ENCODE data around the gene PINLYP. TPM values are rescaled to one million over a fixed set of nuclear protein-coding genes. Genes with fewer than 3 reads are reported as not detected.
"Not testable (repeated sequence)": the region's sequence is repeated elsewhere in the genome, so short reads cannot be mapped to it uniquely, and the experiment has no call there.

Gene PINLYP
- total RNA-seq, 1 experiment from 2014 or later = 1.3 TPM

GRCh38 chr19:43540381-43540780 lies 35.2 kb upstream of the PINLYP start:
- Histone ChIP-seq H3K4me1 (replicated peaks) (no peaks in the 10 kb centered on the region), H3K27ac (no peak overlapping the region), H3K36me3 (peaks cover 74% of the 10 kb centered on the region), H3K9me3 (replicated peaks) (no peaks in the 10 kb centered on the region), H3K4me3 (no peak overlapping the region), H3K27me3 (replicated peaks) (no peaks in the 10 kb centered on the region)
- DNase-seq (ENCODE audit: low read depth in 1 of 2, low spot score in 2 of 2) = no peak

DNA sequence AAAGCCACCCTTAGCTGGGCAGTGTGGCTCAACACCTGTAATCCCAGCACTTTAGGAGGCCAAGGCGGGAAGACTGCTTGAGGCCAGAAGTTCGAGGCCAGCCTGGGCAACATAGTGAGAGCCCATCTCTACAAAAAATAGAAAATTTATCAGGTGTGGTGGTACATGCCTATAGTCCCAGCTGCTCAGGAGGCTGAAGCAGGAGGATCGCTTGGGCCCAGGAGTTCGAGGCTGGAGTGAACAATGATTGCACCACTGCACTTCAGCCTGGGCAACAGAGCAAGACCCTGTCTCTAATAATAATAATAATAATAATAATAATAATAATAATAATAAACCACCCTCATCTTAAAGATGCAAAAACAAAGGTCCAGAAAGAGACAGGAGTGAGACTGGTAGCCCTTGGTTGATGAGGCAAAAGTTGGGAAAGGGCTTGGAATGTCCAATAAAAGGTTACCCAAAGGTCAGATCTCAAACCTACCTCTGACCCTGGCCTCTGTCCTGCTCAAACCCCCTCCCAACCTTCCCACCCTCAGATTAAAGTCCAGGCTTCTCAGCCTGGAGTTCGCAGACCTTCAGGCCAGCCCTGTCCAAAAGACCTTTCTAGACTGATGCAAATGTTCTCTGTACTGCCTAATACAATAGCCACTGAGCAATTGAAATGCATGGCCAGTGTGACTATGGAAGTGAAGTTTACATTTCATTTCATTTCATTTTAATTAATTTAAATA lies 33.5 kb upstream of the PINLYP start:
- no peak for DNase-seq (ENCODE audit: low read depth in 1 of 2, low spot score in 2 of 2)
- no peaks in the 10 kb centered on the region for H3K27me3 ChIP-seq (replicated peaks)
- peaks cover 72% of the 10 kb centered on the region for H3K36me3 ChIP-seq
- H3K9me3 ChIP-seq (replicated peaks) = no peaks in the 10 kb centered on the region
- no peaks in the 10 kb centered on the region for H3K4me1 ChIP-seq (replicated peaks)
- H3K27ac ChIP-seq = no peak overlapping the region
- no peak overlapping the region for H3K4me3 ChIP-seq

DNA sequence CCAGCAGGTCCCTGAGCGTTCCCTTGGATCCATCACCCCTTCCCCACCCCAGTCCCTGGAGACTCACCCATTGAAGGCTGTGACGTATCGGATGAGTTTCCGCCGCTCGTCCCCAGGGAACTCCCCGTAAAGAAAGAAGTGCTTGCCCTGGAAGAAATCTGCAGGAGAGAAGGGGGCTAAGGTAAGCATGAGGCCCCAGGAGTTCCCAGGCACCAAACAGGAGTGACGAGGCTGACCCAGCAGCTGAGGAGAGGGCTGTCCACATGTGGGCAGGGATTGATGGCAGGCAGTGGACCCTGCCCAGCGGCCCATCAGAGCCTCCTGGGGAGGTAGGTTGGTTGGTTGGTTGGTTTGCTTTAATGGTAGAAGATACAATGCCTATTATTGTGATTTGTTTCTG lies 31.5 kb upstream of the PINLYP start:
- DNase-seq (ENCODE audit: low read depth in 1 of 2, low spot score in 2 of 2) = no peak
- H3K9me3 ChIP-seq (replicated peaks) = no peaks in the 10 kb centered on the region
- H3K4me3 ChIP-seq = no peak overlapping the region
- no peaks in the 10 kb centered on the region for H3K27me3 ChIP-seq (replicated peaks)
- H3K4me1 ChIP-seq (replicated peaks) = no peaks in the 10 kb centered on the region
- peaks cover 61% of the 10 kb centered on the region for H3K36me3 ChIP-seq
- H3K27ac ChIP-seq = no peak overlapping the region

GRCh38 chr19:43545276-43545675 lies 30.3 kb upstream of the PINLYP start:
- H3K4me3 ChIP-seq = no peak overlapping the region

GRCh38 chr19:43545981-43546380 lies 29.6 kb upstream of the PINLYP start:
- no peak overlapping the region for H3K4me3 ChIP-seq
- peaks cover 51% of the 10 kb centered on the region for H3K36me3 ChIP-seq
- no peaks in the 10 kb centered on the region for H3K4me1 ChIP-seq (replicated peaks)
- no peak for DNase-seq (ENCODE audit: low read depth in 1 of 2, low spot score in 2 of 2)
- H3K9me3 ChIP-seq (replicated peaks) = no peaks in the 10 kb centered on the region
- H3K27me3 ChIP-seq (replicated peaks) = no peaks in the 10 kb centered on the region
- no peak overlapping the region for H3K27ac ChIP-seq

More at GRCh38 chr19:43545276-43545675, 30.3 kb upstream of the PINLYP start:
- Histone ChIP-seq H3K9me3 (replicated peaks) (no peaks in the 10 kb centered on the region), H3K4me1 (replicated peaks) (no peaks in the 10 kb centered on the region), H3K27me3 (replicated peaks) (no peaks in the 10 kb centered on the region), H3K27ac (no peak overlapping the region), H3K36me3 (peaks cover 54% of the 10 kb centered on the region)
- DNase-seq (ENCODE audit: low read depth in 1 of 2, low spot score in 2 of 2) = no peak

DNA sequence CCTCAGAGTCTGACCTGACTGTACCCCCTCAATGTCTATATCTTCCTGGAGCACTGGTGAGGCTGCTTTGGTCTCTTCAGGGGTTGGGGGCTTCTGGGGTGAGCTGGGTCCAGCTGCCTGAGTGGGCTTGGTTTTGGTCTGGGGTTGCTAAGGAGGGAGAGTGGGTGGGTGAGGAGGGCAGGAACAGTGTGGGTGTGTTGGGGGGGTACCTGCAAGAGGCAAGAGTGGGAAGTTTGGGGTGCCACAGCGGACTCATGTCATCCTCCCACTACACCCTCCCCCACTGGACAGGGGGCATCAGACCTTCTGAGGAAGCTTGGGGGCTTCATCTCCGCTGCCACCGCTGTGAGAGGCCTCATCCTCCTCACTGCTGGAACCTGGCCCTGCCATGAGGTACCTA lies 29.0 kb upstream of the PINLYP start:
- no peaks in the 10 kb centered on the region for H3K9me3 ChIP-seq (replicated peaks)
- DNase-seq (ENCODE audit: low read depth in 1 of 2, low spot score in 2 of 2) = no peak
- H3K4me3 ChIP-seq = no peak overlapping the region
- H3K27me3 ChIP-seq (replicated peaks) = no peaks in the 10 kb centered on the region
- no peaks in the 10 kb centered on the region for H3K4me1 ChIP-seq (replicated peaks)
- H3K36me3 ChIP-seq = peaks cover 54% of the 10 kb centered on the region
- no peak overlapping the region for H3K27ac ChIP-seq

DNA sequence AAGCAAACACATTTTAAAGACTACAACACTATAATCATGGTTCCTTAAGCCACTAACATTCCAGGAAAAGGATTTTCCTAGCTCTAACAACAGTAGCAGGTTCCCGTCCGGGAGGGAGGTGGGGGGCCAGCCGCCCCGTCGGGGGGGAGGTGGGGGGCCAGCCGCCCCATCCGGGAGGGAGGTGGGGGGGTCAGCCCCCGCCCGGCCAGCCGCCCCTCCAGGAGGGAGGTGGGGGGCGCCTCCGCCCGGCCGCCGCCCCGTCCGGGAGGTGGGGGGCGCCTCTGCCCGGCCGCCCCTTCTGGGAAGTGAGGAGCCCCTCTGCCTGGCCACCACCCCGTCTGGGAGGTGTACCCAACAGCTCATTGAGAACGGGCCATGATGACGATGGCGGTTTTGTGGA lies 27.7 kb upstream of the PINLYP start:
- H3K36me3 ChIP-seq = peaks cover 54% of the 10 kb centered on the region
- DNase-seq (ENCODE audit: low read depth in 1 of 2, low spot score in 2 of 2); H3K9me3 ChIP-seq (replicated peaks); H3K4me3 ChIP-seq; H3K27me3 ChIP-seq (replicated peaks); H3K27ac ChIP-seq; H3K4me1 ChIP-seq (replicated peaks): not testable (repeated sequence)

- Histone ChIP-seq H3K4me3 (no peak overlapping the region), H3K9me3 (replicated peaks) (no peaks in the 10 kb centered on the region), H3K27ac (no peak overlapping the region), H3K36me3 (peaks cover 54% of the 10 kb centered on the region), H3K4me1 (replicated peaks) (no peaks in the 10 kb centered on the region), H3K27me3 (replicated peaks) (no peaks in the 10 kb centered on the region)
- DNase-seq (ENCODE audit: low read depth in 1 of 2, low spot score in 2 of 2) = no peak
Measured at GRCh38 chr19:43548706-43549105, 26.9 kb upstream of the PINLYP start.

DNA sequence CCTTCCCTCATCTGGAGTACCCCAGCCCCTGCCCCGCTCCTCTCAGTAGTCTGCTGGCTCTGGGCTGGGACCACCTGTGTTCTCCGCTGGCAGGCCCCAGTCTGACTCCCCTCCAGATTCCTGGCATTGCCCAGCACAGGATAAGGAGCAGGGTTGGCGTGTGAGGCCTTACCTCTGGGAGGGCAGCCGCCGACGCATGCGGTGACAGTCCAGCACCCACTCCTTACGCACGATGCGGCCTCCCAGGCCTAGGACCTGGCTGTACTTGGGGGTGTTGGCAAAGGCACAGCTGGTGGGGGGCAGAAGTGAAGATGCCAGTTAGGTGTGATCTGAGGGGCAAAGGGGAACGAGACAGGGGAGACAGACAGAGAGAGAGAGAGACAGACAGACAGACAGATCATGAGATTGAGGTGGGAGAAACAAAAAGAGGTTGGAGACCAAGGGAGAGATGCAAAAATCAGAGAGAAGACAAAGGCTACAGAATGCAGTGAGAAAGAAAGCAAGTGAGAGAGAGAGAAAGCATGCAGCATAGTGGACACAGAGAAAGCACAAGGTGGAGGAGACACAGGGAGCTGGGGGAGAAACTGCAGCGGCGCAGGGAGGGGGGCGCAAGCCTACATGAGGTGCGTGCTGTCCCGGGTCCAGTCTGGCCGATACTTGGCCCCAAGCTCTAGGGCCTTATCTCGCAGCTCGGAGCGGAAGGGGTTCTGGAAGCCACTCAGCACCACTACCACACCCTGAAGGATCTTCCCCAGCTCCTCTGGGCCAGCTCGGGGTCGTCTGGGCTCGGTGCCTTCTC lies 24.0 kb upstream of the PINLYP start:
- H3K4me3 ChIP-seq = no peak overlapping the region
- no peaks in the 10 kb centered on the region for H3K27me3 ChIP-seq (replicated peaks)
- no peak overlapping the region for H3K27ac ChIP-seq
- DNase-seq (ENCODE audit: low read depth in 1 of 2, low spot score in 2 of 2) = no peak
- no peaks in the 10 kb centered on the region for H3K4me1 ChIP-seq (replicated peaks)
- H3K9me3 ChIP-seq (replicated peaks) = no peaks in the 10 kb centered on the region
- H3K36me3 ChIP-seq = peaks cover 62% of the 10 kb centered on the region

DNA sequence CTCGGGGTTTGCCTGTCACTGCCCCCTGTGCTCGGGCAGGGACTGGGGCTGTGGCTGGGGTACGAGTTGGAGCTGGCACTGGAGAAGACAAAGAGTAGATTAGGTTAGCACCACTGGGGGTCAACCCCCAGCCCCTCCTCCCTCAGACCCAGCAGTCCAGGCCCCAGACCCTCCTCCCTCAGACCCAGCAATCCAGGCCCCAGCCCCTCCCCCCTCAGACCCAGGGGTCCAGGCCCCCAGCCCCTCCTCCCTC lies 23.5 kb upstream of the PINLYP start:
- H3K36me3 ChIP-seq = peaks cover 65% of the 10 kb centered on the region
- DNase-seq (ENCODE audit: low read depth in 1 of 2, low spot score in 2 of 2) = no peak
- H3K9me3 ChIP-seq (replicated peaks) = no peaks in the 10 kb centered on the region
- H3K27ac ChIP-seq = no peak overlapping the region
- H3K4me3 ChIP-seq = no peak overlapping the region
- no peaks in the 10 kb centered on the region for H3K27me3 ChIP-seq (replicated peaks)
- peaks cover 5% of the 10 kb centered on the region for H3K4me1 ChIP-seq (replicated peaks)

DNA sequence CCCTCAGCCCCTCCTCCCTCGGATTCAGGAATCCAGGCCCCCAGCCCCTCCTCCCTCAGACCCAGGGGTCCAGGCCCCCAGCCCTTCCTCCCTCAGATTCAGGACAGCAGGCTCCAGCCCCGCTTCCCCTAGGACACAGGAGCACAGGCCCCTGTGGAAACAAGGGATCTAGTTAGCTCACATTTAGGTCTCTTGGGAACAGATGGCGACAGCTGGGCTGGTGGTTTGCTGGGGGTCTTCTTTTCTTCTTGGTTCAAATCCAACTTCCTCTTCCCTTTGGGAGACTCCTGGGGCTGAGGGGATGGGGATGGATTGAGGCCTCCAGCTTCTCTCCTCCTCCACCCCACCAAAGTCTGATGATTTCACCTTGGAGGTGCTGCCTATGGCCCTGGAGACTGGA lies 23.0 kb upstream of the PINLYP start:
- Histone ChIP-seq H3K4me3 (no peak overlapping the region), H3K9me3 (replicated peaks) (no peaks in the 10 kb centered on the region), H3K36me3 (peaks cover 63% of the 10 kb centered on the region), H3K4me1 (replicated peaks) (peaks cover 7% of the 10 kb centered on the region), H3K27me3 (replicated peaks) (no peaks in the 10 kb centered on the region), H3K27ac (no peak overlapping the region)
- no peak for DNase-seq (ENCODE audit: low read depth in 1 of 2, low spot score in 2 of 2)

GRCh38 chr19:43553656-43554055 lies 21.9 kb upstream of the PINLYP start:
- Histone ChIP-seq H3K9me3 (replicated peaks) (no peaks in the 10 kb centered on the region), H3K4me1 (replicated peaks) (peaks cover 12% of the 10 kb centered on the region), H3K36me3 (peaks cover 67% of the 10 kb centered on the region), H3K27ac (no peak overlapping the region), H3K27me3 (replicated peaks) (no peaks in the 10 kb centered on the region), H3K4me3 (no peak overlapping the region)
- DNase-seq (ENCODE audit: low read depth in 1 of 2, low spot score in 2 of 2) = no peak

DNA sequence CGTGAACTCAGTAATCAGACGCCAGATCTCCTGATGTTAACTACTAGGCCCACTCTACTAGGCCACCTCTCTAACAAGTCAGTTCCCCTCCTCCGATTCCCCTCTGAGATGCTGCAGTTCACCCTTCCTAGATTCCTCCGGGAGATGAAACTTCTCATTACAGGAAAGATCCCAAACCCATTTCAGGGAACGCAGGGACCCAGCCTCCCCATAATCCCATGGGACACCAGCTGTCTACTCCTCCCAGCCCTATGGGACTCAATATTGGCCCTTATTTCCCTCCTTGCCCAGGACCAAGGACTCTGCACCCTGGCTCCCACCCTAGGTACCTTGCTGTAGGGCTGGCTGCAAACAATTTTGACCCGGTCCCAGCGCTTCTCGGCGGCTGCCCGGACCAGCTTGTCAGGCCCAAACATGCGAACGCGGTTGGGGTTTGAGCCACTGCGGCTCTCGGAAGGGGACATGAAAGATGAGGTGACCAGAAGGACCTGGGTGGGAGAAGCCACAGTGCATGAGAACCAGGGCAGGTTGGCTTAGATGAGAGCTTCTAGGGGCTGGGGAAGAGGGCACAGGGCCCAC lies 21.2 kb upstream of the PINLYP start:
- no peaks in the 10 kb centered on the region for H3K9me3 ChIP-seq (replicated peaks)
- H3K27me3 ChIP-seq (replicated peaks) = no peaks in the 10 kb centered on the region
- H3K27ac ChIP-seq = no peak overlapping the region
- DNase-seq (ENCODE audit: low read depth in 1 of 2, low spot score in 2 of 2) = no peak
- H3K4me3 ChIP-seq = no peak overlapping the region
- peaks cover 12% of the 10 kb centered on the region for H3K4me1 ChIP-seq (replicated peaks)
- H3K36me3 ChIP-seq = peaks cover 65% of the 10 kb centered on the region

GRCh38 chr19:43555185-43555770 lies 20.3 kb upstream of the PINLYP start:
- Histone ChIP-seq H3K4me1 (replicated peaks) (peaks cover 12% of the 10 kb centered on the region), H3K9me3 (replicated peaks) (no peaks in the 10 kb centered on the region), H3K4me3 (no peak overlapping the region), H3K27ac (no peak overlapping the region), H3K36me3 (peaks cover 71% of the 10 kb centered on the region), H3K27me3 (replicated peaks) (no peaks in the 10 kb centered on the region)
- DNase-seq (ENCODE audit: low read depth in 1 of 2, low spot score in 2 of 2) = peak; percentile 54 to 73

Data from SJSA1 (cell line).